OCI-LY3 (cell line): ENCODE measurements around the gene GORASP1.

ENCODE experiments used
- CTCF ChIP-seq: fragments of 200-600, 300-600 bp; sonication (generic); IDR thresholded peaks from 2 replicates; pipeline ENCODE4 v1.5.1; 2014; ENCODE audit warnings: antibody characterized with exemption, low read length, low read depth
- EZH2phosphoT487 ChIP-seq: fragments of 200-600 bp; shearing (Covaris generic); IDR thresholded peaks from 2 replicates; pipeline ENCODE4 v1.6.1; 2018; ENCODE audit warnings: antibody characterized with exemption, mixed run types, low read depth

GRCh38 chr3:39095778-39096177 lies 11.6 kb downstream of the GORASP1 start:
- TF ChIP-seq CTCF (no peak), EZH2phosphoT487 (no peak)
